Neural progenitor cell (in vitro differentiated cells): ENCODE measurements around the gene DNASE1L3.

ENCODE experiments used
- CTCF ChIP-seq: fragments of 200-600 bp; sonication (generic); IDR thresholded peaks from 2 replicates; pipeline ENCODE4 v1.5.1; 2017; ENCODE audit warnings: antibody characterized with exemption, mild to moderate bottlenecking
- EZH2 ChIP-seq: fragments of 200-600 bp; sonication (generic); IDR thresholded peaks from 2 replicates; pipeline ENCODE4 v1.6.1; 2017; ENCODE audit warnings: antibody characterized with exemption, mild to moderate bottlenecking, moderate library complexity
- EZH2phosphoT487 ChIP-seq: fragments of 200-600 bp; sonication (generic); IDR thresholded peaks from 2 replicates; pipeline ENCODE4 v1.6.1; 2017; ENCODE audit warnings: antibody characterized with exemption

- TF ChIP-seq CTCF: no peak
- TF ChIP-seq EZH2: no peak
- TF ChIP-seq EZH2phosphoT487: no peak
Measured at GRCh38 chr3:58164199-58164879, 46.4 kb downstream of the DNASE1L3 start.
